Endothelial cell of umbilical vein (primary cell): Measurements from ENCODE around the gene LARP6. TPM values are rescaled to one million over a fixed set of nuclear protein-coding genes. Genes with fewer than 3 reads are reported as not detected.
"Not testable (repeated sequence)": the region's sequence is repeated elsewhere in the genome, so short reads cannot be mapped to it uniquely, and the experiment has no call there.

Source experiments
- BruUV-seq: library from RNA; stranded (reverse); fragments of 400-500 nt; replicated peaks from 2 replicates; lab custom pipeline; 2021; lab: Mats Ljungman, UMichigan
- CTCF ChIA-PET: fragments of 300-600, 350-600 bp; sonication (Branson Sonifier 250); formaldehyde crosslinking; loops from one replicate; lab custom pipeline; 2021; ENCODE audit warnings: antibody characterized with exemption, inconsistent platforms; lab: Charles Lee
- POLR2A ChIA-PET: fragments of 300-600, 350-600 bp; sonication (Branson Sonifier 250); formaldehyde crosslinking; loops from one replicate; lab custom pipeline; 2021; ENCODE audit warnings: antibody characterized with exemption, inconsistent platforms; lab: Charles Lee
- DNase-seq: peaks from one replicate; pipeline ENCODE4 v3.0.0-alpha.2; 2011; ENCODE audit warnings: low read depth, low spot score
- FAIRE-seq: peaks from 2 replicates; lab custom pipeline; 2011; peaks lifted over from hg19 to GRCh38; lab: Jason Lieb, UNC
- H2AFZ ChIP-seq: 2 replicates; pipeline ENCODE4 v1.6.0; 2012; ENCODE audit warnings: low read depth, low read length, control low read depth, inconsistent platforms
- H3K27ac ChIP-seq: 2 replicates; pipeline ENCODE4 v1.5.1; 2011; ENCODE audit warnings: low read depth, mild to moderate bottlenecking, control low read depth, low read length, moderate library complexity; ENCODE audit not compliant: insufficient read depth
- H3K27me3 ChIP-seq, 2 experiments: 2 replicates each; pipeline versions ENCODE4 v1.6.0 to v1.6.1; 2011; ENCODE audit warnings: low read length in 2 of 2, mixed read lengths in 1 of 2; ENCODE audit not compliant: control insufficient read depth in 2 of 2, insufficient read depth in 2 of 2
- H3K36me3 ChIP-seq, 2 experiments: 2 replicates in 1 of 2; 3 replicates in 1 of 2; pipeline ENCODE4 v1.5.1; 2011; ENCODE audit warnings: low read length in 2 of 2, mild to moderate bottlenecking in 1 of 2, moderate library complexity in 1 of 2; ENCODE audit not compliant: control insufficient read depth in 2 of 2, insufficient read depth in 2 of 2; ENCODE audit errors: extremely low read depth in 1 of 2
- H3K4me1 ChIP-seq: 3 replicates; pipeline ENCODE4 v1.5.1; 2011; ENCODE audit warnings: mild to moderate bottlenecking, low read length; ENCODE audit not compliant: control insufficient read depth, insufficient read depth; ENCODE audit errors: extremely low read depth
- H3K4me2 ChIP-seq: 2 replicates; pipeline ENCODE4 v1.6.1; 2011; ENCODE audit warnings: low read length, control low read depth, mixed read lengths; ENCODE audit not compliant: insufficient read depth
- H3K4me3 ChIP-seq, 3 experiments: fragments of 200-600 bp in 1 of 3; sonication (generic), shearing (Covaris generic) in 1 of 3; replicated peaks in 1 of 3; 2 replicates each; pipeline ENCODE4 v1.5.1; 2011 to 2016; ENCODE audit warnings: control low read depth in 3 of 3, low read length in 3 of 3, mild to moderate bottlenecking in 2 of 3, inconsistent platforms in 1 of 3, low read depth in 1 of 3, moderate library complexity in 1 of 3; ENCODE audit not compliant: insufficient read depth in 1 of 3
- H3K79me2 ChIP-seq: 2 replicates; pipeline ENCODE4 v1.6.0; 2012; ENCODE audit warnings: low read length, inconsistent platforms; ENCODE audit not compliant: control insufficient read depth, insufficient read depth
- H3K9ac ChIP-seq: replicated peaks from 2 replicates; pipeline ENCODE3; 2011; ENCODE audit warnings: low read length, control low read depth; ENCODE audit not compliant: insufficient read depth; ENCODE audit errors: extremely low read depth
- H3K9me1 ChIP-seq: replicated peaks from 3 replicates; pipeline ENCODE4 v1.6.0; 2011; ENCODE audit warnings: mild to moderate bottlenecking, low read length; ENCODE audit not compliant: control insufficient read depth, insufficient read depth; ENCODE audit errors: extremely low read depth
- H3K9me3 ChIP-seq: replicated peaks from 2 replicates; pipeline ENCODE4 v1.5.1; 2012; ENCODE audit warnings: low read length, inconsistent platforms; ENCODE audit not compliant: control insufficient read depth, insufficient read depth
- H4K20me1 ChIP-seq: replicated peaks from 2 replicates; pipeline ENCODE3; 2011; ENCODE audit warnings: mild to moderate bottlenecking, low read length; ENCODE audit not compliant: control insufficient read depth, insufficient read depth; ENCODE audit errors: extremely low read depth
- EZH2 ChIP-seq: IDR thresholded peaks from 2 replicates; pipeline ENCODE4 v1.6.1; 2012; ENCODE audit warnings: borderline replicate concordance, low read depth, mild to moderate bottlenecking, moderate library complexity, low read length, inconsistent platforms; ENCODE audit not compliant: severe bottlenecking
- FOS ChIP-seq: IDR thresholded peaks from 2 replicates; pipeline ENCODE4 v1.6.1; 2011; ENCODE audit warnings: mild to moderate bottlenecking, low read length, moderate library complexity, borderline replicate concordance; ENCODE audit not compliant: insufficient read depth
- GATA2 ChIP-seq: IDR thresholded peaks from 2 replicates; pipeline ENCODE4 v1.7.0; 2011; ENCODE audit warnings: low read depth, mild to moderate bottlenecking, moderate library complexity, mixed read lengths, low read length; ENCODE audit not compliant: insufficient read length, insufficient read depth
- JUN ChIP-seq: IDR thresholded peaks from 2 replicates; pipeline ENCODE4 v1.6.1; 2011; ENCODE audit warnings: borderline replicate concordance, low read depth; ENCODE audit not compliant: insufficient read length, insufficient read depth
- MYC ChIP-seq: IDR thresholded peaks from one replicate; pipeline ENCODE4 v1.6.1; 2011; ENCODE audit warnings: mild to moderate bottlenecking, low read depth, low read length
- POLR2A ChIP-seq: IDR thresholded peaks from 2 replicates; pipeline ENCODE4 v1.6.1; 2012; ENCODE audit warnings: low read depth, mild to moderate bottlenecking, control low read depth, low read length
- POLR2AphosphoS5 ChIP-seq: IDR thresholded peaks from 2 replicates; pipeline ENCODE4 v1.6.1; 2012; ENCODE audit warnings: low read depth, mild to moderate bottlenecking, control low read depth, low read length, moderate library complexity; ENCODE audit not compliant: insufficient read depth
- dilution Hi-C: fragments of 300-500 bp; cut with MboI; formaldehyde crosslinking; loops from one replicate; pipeline ENCODE4 v1.15.0; 2019; ENCODE audit warnings: low sequenced_read_pairs; ENCODE audit not compliant: extremely low pct_ligation_motif_present
- intact Hi-C: fragments of 100-400 bp; cut with micrococcal nuclease; formaldehyde crosslinking; loops from one replicate; pipeline ENCODE4 v1.10.0; 2022
- polyA plus RNA-seq, 4 experiments: library from polyadenylated mRNA; depleted of rRNA in 3 of 4; stranded (reverse) in 3 of 4; unstranded in 1 of 4; fragments of >200 nt; gene quantifications; 2 replicates each; pipeline versions ENCODE4 v1.2.1 to v1.2.3, GENCODE V29; 2011 to 2012; ENCODE audit warnings: missing spikeins in 1 of 4
- total RNA-seq: library from RNA; stranded (reverse); gene quantifications from 2 replicates; pipeline ENCODE4 v1.2.3, GENCODE V29; 2021
- TF ChIP-seq, protein P1 (sequence below): IDR thresholded peaks from 2 replicates; pipeline ENCODE4 v1.6.1; 2011; ENCODE audit not compliant: insufficient read depth, insufficient read length
- TF ChIP-seq, protein P2 (sequence below), 2 donors: IDR thresholded peaks; 1 replicate in 1 of 2; 2 replicates in 1 of 2; pipeline ENCODE4 v1.5.1; 2011; ENCODE audit warnings: low read length in 2 of 2, mild to moderate bottlenecking in 2 of 2, moderate library complexity in 2 of 2, control low read depth in 1 of 2, inconsistent platforms in 1 of 2, low read depth in 1 of 2; ENCODE audit not compliant: insufficient read depth in 1 of 2; ENCODE audit errors: extremely low read depth in 1 of 2

LARP6 gene
- total and polyA plus RNA-seq, 2 donors (not counting 3 experiments of a cell fraction or from before 2014, with no cell fraction given): 16.9 to 56.2 TPM

GRCh38 chr15:70815011-70815410 is 38.9 kb downstream of the LARP6 start:
- POLR2A ChIA-PET, BruUV-seq: not testable (repeated sequence)

GRCh38 chr15:70812827-70813364 is 41.1 kb downstream of the LARP6 start:
- no peaks in the 10 kb centered on the region for H3K36me3 ChIP-seq
- POLR2A ChIA-PET: no interaction called here
- H3K9ac ChIP-seq: no peak overlapping the region
- no TSS peak for BruUV-seq
- CTCF ChIA-PET: interaction anchor here (0.9 to 5.3 kb wide), 12 partner anchors 11 to 244 kb away, joined by 3 to 197 read pairs (median 22); no protein-coding TSS in a partner anchor
- H3K4me3 ChIP-seq: no peak overlapping the region
- intact Hi-C loops: loop anchor here (1.0 to 5.0 kb wide), 4 partner anchors 50 to 244 kb away; partner anchors contain the start of gene UACA
- H3K27ac ChIP-seq: no peak overlapping the region
- H4K20me1 ChIP-seq: no peaks in the 10 kb centered on the region
- DNase-seq: no peak
- dilution Hi-C loops: no loop called here
- TF ChIP-seq POLR2AphosphoS5 (no peak), MYC (no peak), JUN (no peak), POLR2A (no peak), FOS (no peak), EZH2 (no peak), GATA2 (no peak)
- TF ChIP-seq, protein P1, sequence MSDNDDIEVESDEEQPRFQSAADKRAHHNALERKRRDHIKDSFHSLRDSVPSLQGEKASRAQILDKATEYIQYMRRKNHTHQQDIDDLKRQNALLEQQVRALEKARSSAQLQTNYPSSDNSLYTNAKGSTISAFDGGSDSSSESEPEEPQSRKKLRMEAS: no peak
- TF ChIP-seq, protein P2, sequence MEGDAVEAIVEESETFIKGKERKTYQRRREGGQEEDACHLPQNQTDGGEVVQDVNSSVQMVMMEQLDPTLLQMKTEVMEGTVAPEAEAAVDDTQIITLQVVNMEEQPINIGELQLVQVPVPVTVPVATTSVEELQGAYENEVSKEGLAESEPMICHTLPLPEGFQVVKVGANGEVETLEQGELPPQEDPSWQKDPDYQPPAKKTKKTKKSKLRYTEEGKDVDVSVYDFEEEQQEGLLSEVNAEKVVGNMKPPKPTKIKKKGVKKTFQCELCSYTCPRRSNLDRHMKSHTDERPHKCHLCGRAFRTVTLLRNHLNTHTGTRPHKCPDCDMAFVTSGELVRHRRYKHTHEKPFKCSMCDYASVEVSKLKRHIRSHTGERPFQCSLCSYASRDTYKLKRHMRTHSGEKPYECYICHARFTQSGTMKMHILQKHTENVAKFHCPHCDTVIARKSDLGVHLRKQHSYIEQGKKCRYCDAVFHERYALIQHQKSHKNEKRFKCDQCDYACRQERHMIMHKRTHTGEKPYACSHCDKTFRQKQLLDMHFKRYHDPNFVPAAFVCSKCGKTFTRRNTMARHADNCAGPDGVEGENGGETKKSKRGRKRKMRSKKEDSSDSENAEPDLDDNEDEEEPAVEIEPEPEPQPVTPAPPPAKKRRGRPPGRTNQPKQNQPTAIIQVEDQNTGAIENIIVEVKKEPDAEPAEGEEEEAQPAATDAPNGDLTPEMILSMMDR (IDR thresholded peaks at IDR 0.05; ENCODE audit: extremely low read depth in 1 of 2, insufficient read depth in 1 of 2, low read depth in 1 of 2, low read length in 2 of 2): no peak
- no peak overlapping the region for H3K4me2 ChIP-seq
- FAIRE-seq: no peak
- no peaks in the 10 kb centered on the region for H3K79me2 ChIP-seq
- no peaks in the 10 kb centered on the region for H3K9me3 ChIP-seq
- H3K27me3 ChIP-seq: no peaks in the 10 kb centered on the region
- no peaks in the 10 kb centered on the region for H3K9me1 ChIP-seq
- no peak overlapping the region for H2AFZ ChIP-seq
- peaks cover 9% of the 10 kb centered on the region for H3K4me1 ChIP-seq

More at GRCh38 chr15:70815011-70815410, 38.9 kb downstream of the LARP6 start:
- CTCF ChIA-PET: interaction anchor here (0.7 to 5.3 kb wide), 4 partner anchors 10 to 124 kb away, joined by 3 to 197 read pairs (median 7); no protein-coding TSS in a partner anchor
- H3K4me1 ChIP-seq, H3K79me2 ChIP-seq, H3K9ac ChIP-seq, H3K4me3 ChIP-seq, H3K9me3 ChIP-seq, H3K36me3 ChIP-seq, H2AFZ ChIP-seq, H4K20me1 ChIP-seq, H3K27me3 ChIP-seq, intact Hi-C loops, DNase-seq, dilution Hi-C loops, H3K27ac ChIP-seq, H3K9me1 ChIP-seq, FAIRE-seq, H3K4me2 ChIP-seq: not testable (repeated sequence)
